CD4-positive, alpha-beta T cell treated with Interleukin-12 subunit alpha and Interleukin-12 subunit beta, for 1 hour (primary cell): Measurements from ENCODE around the gene KIAA0319L.

Source experiments
- DNase-seq: peaks from one replicate; pipeline ENCODE4 v3.0.0-alpha.2; 2020

The KIAA0319L gene

GRCh38 chr1:35561972-35562680 lies 4.9 kb upstream of the KIAA0319L start:
- no peak for DNase-seq

- DNase-seq, result no peak
These were observed 4.2 kb upstream of the KIAA0319L start for GRCh38 chr1:35561297-35561971.

- DNase-seq, result no peak
These were observed 3.3 kb upstream of the KIAA0319L start for GRCh38 chr1:35560256-35561225.

GRCh38 chr1:35559317-35559944 lies 2.2 kb upstream of the KIAA0319L start:
- DNase-seq, result peak; percentile 43

- no peak for DNase-seq
These were observed 1.4 kb upstream of the KIAA0319L start for GRCh38 chr1:35558374-35559316.

GRCh38 chr1:35557611-35558373 lies 589 bp upstream of the KIAA0319L start, which contains the start of gene NCDN:
TSS of gene NCDN (plus strand) at chr1:35557799. CDS start at chr1:35558191, 392 bp downstream.
- DNase-seq, result peak; percentile 95

GRCh38 chr1:35556484-35557117 lies 602 bp downstream of the KIAA0319L start:
- DNase-seq, result no peak

GRCh38 chr1:35555601-35556477 lies 1.4 kb downstream of the KIAA0319L start:
- DNase-seq, result no peak

GRCh38 chr1:35555212-35555584 lies 2.0 kb downstream of the KIAA0319L start:
- DNase-seq, result no peak

GRCh38 chr1:35554266-35555211 lies 2.7 kb downstream of the KIAA0319L start:
- no peak for DNase-seq

- no peak for DNase-seq
These were observed 3.4 kb downstream of the KIAA0319L start for GRCh38 chr1:35553851-35554250.

GRCh38 chr1:35546614-35547013 lies 10.6 kb downstream of the KIAA0319L start:
- DNase-seq, result no peak

GRCh38 chr1:35544976-35545375 lies 12.2 kb downstream of the KIAA0319L start:
- peak; percentile 70 for DNase-seq

GRCh38 chr1:35539824-35540261 lies 17.4 kb downstream of the KIAA0319L start:
- no peak for DNase-seq

GRCh38 chr1:35539073-35539823 lies 18.0 kb downstream of the KIAA0319L start:
- peak; percentile 53 for DNase-seq

GRCh38 chr1:35537806-35538205 lies 19.4 kb downstream of the KIAA0319L start:
- DNase-seq, result no peak

- DNase-seq, result no peak
These were observed 20.5 kb downstream of the KIAA0319L start for GRCh38 chr1:35536556-35537162.
